Ascending aorta (tissue), 2 donors: ENCODE results near the gene TTBK2. TPM values are rescaled to one million over a fixed set of nuclear protein-coding genes. Genes with fewer than 3 reads are reported as not detected.

Source experiments
- DNase-seq, 2 donors: peaks; one replicate each; pipeline ENCODE4 v3.0.0-alpha.2; 2019; ENCODE audit warnings: low spot score in 2 of 2
- H3K27ac ChIP-seq, 2 donors: fragments of 200-600 bp; sonication (generic); one replicate each; pipeline ENCODE4 v1.5.1; 2016 to 2017; ENCODE audit warnings: mild to moderate bottlenecking in 1 of 2
- H3K27me3 ChIP-seq: fragments of 200-600 bp; sonication (generic); one replicate; pipeline ENCODE4 v1.5.1; 2017
- H3K36me3 ChIP-seq, 2 donors: fragments of 200-600 bp; sonication (generic); one replicate each; pipeline ENCODE4 v1.5.1; 2016
- H3K4me1 ChIP-seq, 2 donors: fragments of 200-600 bp; sonication (generic); one replicate each; pipeline ENCODE4 v1.5.1; 2016 to 2017; ENCODE audit warnings: mild to moderate bottlenecking in 1 of 2
- H3K4me3 ChIP-seq, 2 donors: fragments of 200-600 bp; sonication (generic); one replicate each; pipeline ENCODE4 v1.5.1; 2016 to 2017; ENCODE audit warnings: mild to moderate bottlenecking in 1 of 2
- H3K9me3 ChIP-seq, 2 donors: fragments of 200-600 bp; sonication (generic); one replicate each; pipeline ENCODE4 v1.5.1; 2016
- intact Hi-C: fragments of 100-400 bp; cut with DNase I; formaldehyde crosslinking; loops from one replicate; pipeline ENCODE4 v1.15.1; 2023
- total RNA-seq: library from RNA; depleted of rRNA; stranded (reverse); fragments of >200 nt; gene quantifications from one replicate; pipeline ENCODE4 v1.1.0, GENCODE V29; 2016
- TF ChIP-seq, protein P1 (sequence below), 3 experiments: fragments of 200-600 bp in 2 of 3; fragments of 450-650 bp in 1 of 3; sonication (generic) in 2 of 3; IDR thresholded peaks; one replicate each; pipeline ENCODE4 v1.5.1; 2016 to 2019; ENCODE audit warnings: antibody characterized with exemption in 3 of 3, mild to moderate bottlenecking in 1 of 3, moderate library complexity in 1 of 3

Gene TTBK2
- total RNA-seq, 1 donor from 2014 or later, result 25.3 TPM

DNA sequence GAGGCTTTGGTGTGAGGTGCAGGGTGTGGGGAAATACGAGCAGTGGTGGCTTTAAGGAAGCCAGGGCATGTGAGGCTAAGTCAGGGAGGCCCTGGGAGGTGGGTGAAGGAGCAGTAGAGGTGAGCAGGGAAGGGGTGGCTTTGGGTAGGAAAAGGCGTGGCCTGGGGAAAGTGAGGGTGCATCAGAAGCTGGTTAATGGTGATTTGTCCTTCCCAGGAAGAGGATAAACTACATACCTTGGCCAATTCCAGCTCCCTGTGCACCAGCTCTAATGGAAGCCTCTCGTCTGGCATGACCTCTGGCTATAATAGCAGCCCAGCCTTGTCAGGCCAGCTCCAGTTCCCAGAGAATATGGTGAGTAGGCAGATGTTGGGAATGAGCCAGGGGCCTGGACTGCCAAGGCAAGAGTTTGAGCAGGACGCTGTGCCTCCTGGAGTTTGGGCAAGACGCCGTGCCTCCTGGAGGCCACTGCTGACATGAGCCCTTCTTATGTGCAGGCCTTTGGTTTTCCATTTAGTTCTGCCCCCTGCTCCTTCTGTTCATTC lies 225.0 kb downstream of the TTBK2 start:
- H3K4me3 ChIP-seq, result no peak overlapping the region
- no peak for DNase-seq

DNA sequence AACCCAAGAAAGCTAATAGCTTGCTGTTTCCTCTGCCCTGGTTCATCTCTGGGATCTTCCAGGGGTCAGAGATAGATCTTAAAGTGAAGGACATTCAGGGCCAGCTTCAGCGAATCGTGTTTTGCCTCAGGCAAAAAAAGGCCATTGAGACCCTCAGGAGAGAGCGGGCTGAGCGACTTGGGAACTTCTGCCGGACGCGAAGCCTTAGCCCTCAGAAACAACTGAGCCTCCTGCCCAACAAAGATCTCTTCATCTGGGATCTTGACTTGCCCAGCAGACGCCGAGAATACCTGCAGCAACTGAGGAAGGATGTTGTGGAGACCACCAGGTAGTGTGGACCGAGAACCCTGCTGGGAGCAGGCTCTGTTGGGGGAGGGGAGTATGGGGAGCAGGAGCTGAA lies 226.2 kb downstream of the TTBK2 start:
- TF ChIP-seq, protein P1, sequence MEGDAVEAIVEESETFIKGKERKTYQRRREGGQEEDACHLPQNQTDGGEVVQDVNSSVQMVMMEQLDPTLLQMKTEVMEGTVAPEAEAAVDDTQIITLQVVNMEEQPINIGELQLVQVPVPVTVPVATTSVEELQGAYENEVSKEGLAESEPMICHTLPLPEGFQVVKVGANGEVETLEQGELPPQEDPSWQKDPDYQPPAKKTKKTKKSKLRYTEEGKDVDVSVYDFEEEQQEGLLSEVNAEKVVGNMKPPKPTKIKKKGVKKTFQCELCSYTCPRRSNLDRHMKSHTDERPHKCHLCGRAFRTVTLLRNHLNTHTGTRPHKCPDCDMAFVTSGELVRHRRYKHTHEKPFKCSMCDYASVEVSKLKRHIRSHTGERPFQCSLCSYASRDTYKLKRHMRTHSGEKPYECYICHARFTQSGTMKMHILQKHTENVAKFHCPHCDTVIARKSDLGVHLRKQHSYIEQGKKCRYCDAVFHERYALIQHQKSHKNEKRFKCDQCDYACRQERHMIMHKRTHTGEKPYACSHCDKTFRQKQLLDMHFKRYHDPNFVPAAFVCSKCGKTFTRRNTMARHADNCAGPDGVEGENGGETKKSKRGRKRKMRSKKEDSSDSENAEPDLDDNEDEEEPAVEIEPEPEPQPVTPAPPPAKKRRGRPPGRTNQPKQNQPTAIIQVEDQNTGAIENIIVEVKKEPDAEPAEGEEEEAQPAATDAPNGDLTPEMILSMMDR (IDR thresholded peaks at IDR 0.05), result no peak
- no peaks in the 10 kb centered on the region for H3K27me3 ChIP-seq
- intact Hi-C loops, result no loop called here
- H3K9me3 ChIP-seq, result no peaks in the 10 kb centered on the region
- no peak overlapping the region for H3K27ac ChIP-seq
- peaks cover 0 to 2% of the 10 kb centered on the region in 2 donors for H3K4me1 ChIP-seq
- H3K36me3 ChIP-seq, result peaks cover 24 to 79% of the 10 kb centered on the region in 2 donors
- DNase-seq, result no peak
- H3K4me3 ChIP-seq, result no peak overlapping the region

More for the DNA sequence above, 225.0 kb downstream of the TTBK2 start:
- Histone ChIP-seq H3K27me3 (no peaks in the 10 kb centered on the region), H3K36me3 (peaks cover 19 to 75% of the 10 kb centered on the region in 2 donors), H3K27ac (peak overlapping the region; percentile 30 to 45), H3K9me3 (no peaks in the 10 kb centered on the region), H3K4me1 (peaks cover 0 to 2% of the 10 kb centered on the region in 2 donors)
- intact Hi-C loops, result no loop called here
- TF ChIP-seq, protein P1 (IDR thresholded peaks at IDR 0.05), result no peak

DNA sequence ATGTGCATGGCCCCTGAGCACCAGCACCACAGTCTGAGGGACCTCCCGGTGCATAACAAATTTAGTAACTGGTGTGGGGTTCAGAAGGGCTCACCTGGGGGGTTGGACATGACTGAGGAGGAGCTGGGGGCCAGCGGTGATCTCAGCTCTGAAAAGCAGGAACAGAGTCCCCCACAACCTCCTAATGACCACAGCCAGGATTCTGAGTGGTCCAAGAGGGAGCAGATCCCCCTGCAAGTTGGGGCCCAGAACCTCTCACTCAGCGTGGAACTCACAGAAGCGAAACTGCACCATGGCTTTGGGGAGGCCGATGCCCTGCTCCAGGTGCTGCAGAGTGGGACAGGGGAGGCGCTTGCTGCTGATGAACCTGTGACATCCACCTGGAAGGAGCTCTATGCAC lies 226.6 kb downstream of the TTBK2 start:
- Histone ChIP-seq H3K4me1 (peaks cover 0 to 2% of the 10 kb centered on the region in 2 donors), H3K9me3 (no peaks in the 10 kb centered on the region), H3K27ac (no peak overlapping the region), H3K36me3 (peaks cover 29 to 83% of the 10 kb centered on the region in 2 donors), H3K27me3 (no peaks in the 10 kb centered on the region), H3K4me3 (no peak overlapping the region)
- DNase-seq, result no peak
- TF ChIP-seq, protein P1 (IDR thresholded peaks at IDR 0.05), result no peak
- intact Hi-C loops, result no loop called here

DNA sequence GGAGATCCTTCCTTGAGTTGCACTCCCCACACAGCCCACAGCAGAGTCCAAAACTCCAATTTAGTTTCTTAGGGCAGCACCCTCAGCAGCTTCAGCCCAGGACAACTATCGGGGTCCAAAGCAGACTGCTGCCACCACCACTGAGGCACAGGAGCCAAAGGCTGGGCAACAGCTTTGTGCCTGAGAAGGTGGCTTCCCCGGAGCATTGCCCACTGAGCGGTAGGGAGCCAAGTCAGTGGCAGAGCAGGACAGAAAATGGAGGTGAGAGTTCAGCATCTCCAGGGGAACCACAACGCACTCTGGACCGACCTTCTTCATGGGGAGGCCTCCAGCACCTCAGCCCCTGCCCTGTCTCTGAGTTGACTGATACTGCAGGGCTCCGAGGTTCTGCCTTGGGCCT lies 227.1 kb downstream of the TTBK2 start:
- Histone ChIP-seq H3K4me3 (no peak overlapping the region), H3K9me3 (no peaks in the 10 kb centered on the region), H3K27ac (no peak overlapping the region), H3K4me1 (peaks cover 0 to 2% of the 10 kb centered on the region in 2 donors), H3K36me3 (peaks cover 33 to 88% of the 10 kb centered on the region in 2 donors), H3K27me3 (no peaks in the 10 kb centered on the region)
- DNase-seq, result no peak
- intact Hi-C loops, result no loop called here
- TF ChIP-seq, protein P1 (IDR thresholded peaks at IDR 0.05), result no peak

DNA sequence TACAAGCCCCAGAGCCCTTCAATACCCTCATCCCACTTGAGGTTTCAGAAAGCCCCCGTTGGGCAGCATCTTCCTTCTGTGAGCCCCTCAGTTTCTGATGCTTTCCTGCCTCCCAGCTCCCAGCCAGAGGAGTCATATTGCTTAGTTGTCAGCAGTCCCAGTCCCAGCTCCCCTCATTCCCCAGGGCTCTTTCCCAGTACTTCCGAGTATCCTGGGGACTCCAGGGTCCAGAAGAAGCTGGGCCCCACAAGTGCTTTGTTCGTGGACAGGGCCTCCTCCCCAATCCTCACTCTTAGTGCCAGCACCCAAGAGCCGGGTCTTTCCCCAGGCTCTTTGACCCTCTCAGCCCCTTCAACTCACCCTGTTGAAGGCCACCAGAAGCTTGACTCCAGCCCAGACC lies 227.6 kb downstream of the TTBK2 start:
- H3K4me1 ChIP-seq, result peaks cover 0 to 2% of the 10 kb centered on the region in 2 donors
- intact Hi-C loops, result no loop called here
- no peak overlapping the region for H3K4me3 ChIP-seq
- H3K27me3 ChIP-seq, result no peaks in the 10 kb centered on the region
- no peak overlapping the region for H3K27ac ChIP-seq
- no peak for DNase-seq
- TF ChIP-seq, protein P1 (IDR thresholded peaks at IDR 0.05), result no peak
- H3K36me3 ChIP-seq, result peaks cover 37 to 92% of the 10 kb centered on the region in 2 donors
- no peaks in the 10 kb centered on the region for H3K9me3 ChIP-seq

DNA sequence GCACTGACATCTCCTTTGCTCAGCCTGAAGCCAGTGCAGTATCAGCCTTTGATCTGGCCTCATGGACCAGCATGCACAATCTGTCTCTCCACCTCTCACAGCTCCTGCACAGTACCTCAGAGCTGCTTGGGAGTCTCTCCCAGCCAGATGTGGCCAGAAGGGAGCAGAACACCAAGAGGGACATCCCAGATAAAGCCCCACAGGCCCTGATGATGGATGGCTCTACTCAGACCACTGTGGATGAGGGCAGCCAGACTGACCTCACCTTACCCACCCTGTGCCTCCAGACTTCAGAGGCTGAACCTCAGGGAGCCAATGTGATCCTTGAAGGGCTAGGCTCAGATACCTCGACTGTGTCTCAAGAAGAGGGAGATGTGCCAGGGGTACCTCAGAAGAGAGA lies 228.0 kb downstream of the TTBK2 start:
- H3K4me1 ChIP-seq, result peaks cover 0 to 2% of the 10 kb centered on the region in 2 donors
- H3K27me3 ChIP-seq, result no peaks in the 10 kb centered on the region
- intact Hi-C loops, result no loop called here
- TF ChIP-seq, protein P1 (IDR thresholded peaks at IDR 0.05), result no peak
- no peak for DNase-seq
- H3K4me3 ChIP-seq, result no peak overlapping the region
- H3K27ac ChIP-seq, result no peak overlapping the region
- H3K9me3 ChIP-seq, result no peaks in the 10 kb centered on the region
- H3K36me3 ChIP-seq, result peaks cover 37 to 92% of the 10 kb centered on the region in 2 donors
